NCI-H460 (cell line): Measurements from ENCODE around the gene N4BP2. TPM values are rescaled to one million over a fixed set of nuclear protein-coding genes. Genes with fewer than 3 reads are reported as not detected.
"Not testable (repeated sequence)": the region's sequence is repeated elsewhere in the genome, so short reads cannot be mapped to it uniquely, and the experiment has no call there.

Source experiments
- DNase-seq: peaks from one replicate; pipeline ENCODE4 v3.0.0-alpha.2; 2016; ENCODE audit warnings: low read depth; ENCODE audit errors: extremely low read depth
- polyA plus RNA-seq: library from polyadenylated mRNA; depleted of rRNA; stranded (reverse); fragments of >200 nt; gene quantifications from 2 replicates; pipeline ENCODE4 v1.2.3, GENCODE V29; 2014; cell fraction: nucleus; rRNA removed
- total RNA-seq: library from RNA; depleted of rRNA; stranded (reverse); fragments of >200 nt; shearing (Covaris generic); gene quantifications from 2 replicates; pipeline ENCODE4 v1.2.3, GENCODE V29; 2014; rRNA removed

Gene N4BP2
- total RNA-seq: 8.8 and 12.1 TPM in 2 replicates
- polyA plus RNA-seq: 3.2 and 4.1 TPM in 2 replicates

DNA sequence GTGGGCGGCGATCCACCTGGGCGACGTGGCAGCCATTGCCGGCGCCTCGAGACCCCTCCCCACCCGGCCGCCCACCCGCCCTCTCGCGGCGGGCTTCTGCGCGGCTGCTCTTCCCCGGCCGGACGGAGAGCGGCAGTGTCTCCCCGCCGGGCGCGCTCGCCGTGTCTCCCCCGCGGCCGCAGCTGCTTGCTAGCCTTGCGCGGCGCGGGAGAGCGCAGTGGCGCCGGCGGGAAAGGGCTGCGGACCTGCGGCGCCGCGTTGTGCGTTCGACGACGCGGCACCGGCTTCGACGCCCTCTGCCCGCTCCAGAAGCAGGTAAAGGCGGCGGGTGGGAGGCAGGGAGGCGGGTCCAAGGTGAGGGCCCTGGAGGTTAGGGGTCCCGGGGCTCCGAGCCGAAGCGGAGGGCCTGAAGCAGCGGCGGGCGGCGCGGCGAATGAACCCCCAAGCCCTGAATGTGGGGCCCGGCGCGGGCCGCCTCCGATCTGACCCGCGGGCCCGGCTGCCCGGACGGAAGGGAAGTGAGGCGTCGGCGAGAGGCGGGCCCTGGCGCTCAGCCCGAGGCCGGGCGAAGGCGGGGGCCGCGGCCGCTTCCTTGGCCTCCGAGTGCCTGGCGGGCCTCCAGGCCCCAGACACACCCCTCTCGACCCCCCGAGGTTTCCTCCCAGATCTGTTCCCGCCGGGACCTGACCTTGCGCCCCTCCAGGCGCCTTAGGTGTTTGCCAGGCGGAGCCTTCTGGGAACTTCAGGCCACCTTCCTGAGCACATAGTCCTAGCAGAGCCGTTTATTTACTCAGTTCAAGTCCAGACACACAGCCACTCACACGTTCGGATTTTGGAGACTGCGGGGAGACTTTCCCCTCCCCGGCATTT lies at the start of gene N4BP2:
N4BP2 (plus strand) TSS at position 135 of the 870 bp plus-strand sequence. CDS start 40,491 bp downstream, outside the sequence.
- DNase-seq: peak; percentile 69

DNA sequence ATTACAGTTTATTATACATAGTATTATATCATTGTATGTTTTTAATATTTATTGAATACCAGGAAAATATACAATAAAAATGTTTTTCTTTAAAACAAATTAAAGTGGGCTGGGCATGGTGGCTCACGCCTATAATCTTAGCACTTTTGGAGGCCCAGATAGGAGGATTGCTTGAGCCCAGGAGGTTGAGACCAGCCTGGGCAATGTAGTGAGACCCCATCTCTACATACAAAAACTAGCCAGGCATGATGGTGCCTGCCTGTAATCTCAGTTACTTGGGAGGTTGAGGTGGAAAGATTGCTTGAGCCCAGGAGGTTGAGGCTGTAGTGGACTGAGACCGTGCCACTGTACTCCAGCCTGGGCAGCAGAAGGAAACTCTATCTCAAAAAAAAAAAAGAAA lies 40.6 kb upstream of the N4BP2 start:
- no peak for DNase-seq

DNA sequence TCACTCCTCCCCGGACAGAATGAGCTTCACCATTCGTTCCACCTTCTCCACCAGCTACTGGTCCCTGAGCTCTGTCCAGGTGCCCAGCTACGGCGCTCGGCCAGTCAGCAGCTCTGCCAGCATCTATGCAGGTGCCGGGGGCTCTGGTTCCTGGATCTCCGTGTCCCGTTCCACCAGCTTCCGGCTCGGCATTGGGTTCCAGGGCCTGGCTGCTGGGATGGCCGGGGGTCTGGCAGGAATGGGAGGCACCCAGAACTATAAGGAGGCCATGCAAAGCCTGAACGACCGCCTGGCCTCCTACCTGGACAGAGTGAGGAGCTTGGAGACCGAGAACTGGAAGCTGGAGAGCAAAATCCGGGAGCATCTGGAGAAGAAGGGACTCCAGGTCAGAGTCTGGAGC lies 36.4 kb upstream of the N4BP2 start:
- DNase-seq: no peak

DNA sequence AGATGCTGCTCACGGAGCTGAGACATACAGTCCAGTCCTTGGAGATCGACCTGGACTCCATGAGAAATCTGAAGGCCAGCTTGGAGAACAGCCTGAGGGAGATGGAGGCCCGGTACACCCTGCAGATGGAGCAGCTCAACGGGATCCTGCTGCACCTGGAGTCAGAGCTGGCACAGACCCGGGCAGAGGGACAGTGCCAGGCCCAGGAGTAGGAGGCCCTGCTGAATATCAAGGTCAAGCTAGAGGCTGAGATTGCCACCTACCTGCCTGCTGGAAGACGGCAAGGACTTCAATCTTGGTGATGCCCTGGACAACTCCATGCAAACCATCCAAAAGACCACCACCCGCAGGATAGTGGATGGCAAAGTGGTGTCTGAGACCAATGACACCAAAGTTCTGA lies 35.5 kb upstream of the N4BP2 start:
- not testable (repeated sequence) for DNase-seq

DNA sequence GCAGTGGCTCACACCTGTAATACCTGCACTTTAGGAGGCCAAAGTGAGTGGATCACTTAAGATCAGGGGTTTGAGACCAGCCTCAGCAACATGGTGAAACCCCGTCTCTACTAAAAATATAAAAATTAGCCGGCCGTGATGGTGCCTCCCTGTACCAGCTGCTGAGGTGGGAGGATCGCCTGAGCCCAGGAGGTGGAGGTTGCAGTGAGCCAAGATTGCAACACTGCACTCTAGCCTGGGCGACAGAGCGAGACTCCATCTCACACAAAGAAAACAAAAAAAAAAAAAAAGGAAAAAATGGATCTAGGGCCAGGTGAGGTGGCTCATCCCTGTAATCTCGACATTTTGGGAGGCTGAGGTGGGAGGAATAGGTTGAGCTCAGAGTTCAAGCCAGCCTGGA lies 32.6 kb upstream of the N4BP2 start:
- DNase-seq: not testable (repeated sequence)

DNA sequence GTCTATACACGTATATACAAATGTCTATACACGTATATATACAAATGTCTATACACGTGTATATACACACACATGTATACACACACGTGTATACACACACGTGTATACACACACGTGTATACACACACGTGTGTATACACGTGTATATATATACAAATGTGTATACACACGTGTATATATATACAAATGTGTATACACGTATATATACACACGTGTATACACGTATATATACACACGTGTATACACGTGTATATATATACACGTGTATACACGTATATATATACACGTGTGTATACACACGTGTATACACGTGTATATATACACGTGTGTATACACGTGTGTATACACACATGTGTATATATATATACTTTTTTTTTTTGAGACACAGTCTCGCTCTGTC lies 23.9 kb upstream of the N4BP2 start:
- DNase-seq: no peak

DNA sequence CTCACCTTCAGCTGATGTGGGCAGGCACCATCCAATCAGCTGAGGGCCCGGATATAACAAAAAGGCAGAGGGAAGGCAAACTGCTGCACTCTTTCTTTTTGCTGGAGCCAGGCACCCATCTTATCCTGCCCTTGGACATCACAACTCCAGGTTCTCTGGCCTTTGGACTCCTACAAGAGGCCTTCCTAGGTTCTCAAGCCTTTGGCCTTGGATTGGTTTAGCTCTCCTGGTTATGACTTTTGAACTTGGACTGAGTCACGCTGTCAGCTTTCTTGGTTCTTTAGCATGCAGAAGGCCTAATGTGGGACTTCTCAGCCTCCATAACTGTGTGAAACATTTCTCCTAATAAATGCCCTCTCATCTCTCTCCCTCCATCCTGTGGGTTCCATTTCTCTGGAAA lies 23.0 kb upstream of the N4BP2 start:
- DNase-seq: no peak

DNA sequence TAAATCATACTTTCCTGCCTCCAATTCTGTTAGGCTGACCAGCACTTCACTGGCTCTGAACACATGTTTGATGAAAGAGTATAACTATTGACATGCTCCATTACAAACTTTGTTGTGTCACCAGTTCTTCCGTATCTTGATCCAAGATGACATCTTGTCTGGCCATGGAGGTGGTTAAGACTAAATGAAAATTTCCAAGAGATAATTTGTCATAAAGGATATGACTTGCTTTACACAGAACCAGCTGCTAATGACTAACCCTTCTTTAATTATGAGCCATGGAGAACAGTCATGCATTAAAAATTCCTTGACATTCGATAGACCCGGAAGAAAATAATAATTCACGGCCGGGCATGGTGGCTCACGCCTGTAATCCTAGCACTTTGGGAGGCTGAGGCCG lies 17.7 kb upstream of the N4BP2 start:
- DNase-seq: no peak

DNA sequence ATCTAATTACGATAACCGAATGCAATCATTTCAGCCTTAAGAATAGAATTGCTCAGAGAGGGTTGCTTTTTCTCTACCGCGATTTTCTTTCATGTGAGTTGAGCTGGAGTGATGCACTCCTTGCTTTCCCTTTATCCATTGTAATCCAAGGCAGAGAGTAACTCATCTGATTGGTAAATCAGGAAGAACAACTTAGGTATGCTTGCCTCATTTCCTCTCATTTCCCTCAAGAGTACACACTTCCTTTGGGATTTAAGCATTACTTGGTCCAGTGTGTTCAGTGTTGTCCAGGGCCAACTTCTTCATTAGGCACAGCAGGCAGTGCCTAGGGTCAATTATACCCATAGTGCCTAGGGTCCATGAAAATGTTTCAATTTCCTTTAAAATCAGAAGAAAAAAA lies 15.7 kb upstream of the N4BP2 start:
- DNase-seq: no peak

DNA sequence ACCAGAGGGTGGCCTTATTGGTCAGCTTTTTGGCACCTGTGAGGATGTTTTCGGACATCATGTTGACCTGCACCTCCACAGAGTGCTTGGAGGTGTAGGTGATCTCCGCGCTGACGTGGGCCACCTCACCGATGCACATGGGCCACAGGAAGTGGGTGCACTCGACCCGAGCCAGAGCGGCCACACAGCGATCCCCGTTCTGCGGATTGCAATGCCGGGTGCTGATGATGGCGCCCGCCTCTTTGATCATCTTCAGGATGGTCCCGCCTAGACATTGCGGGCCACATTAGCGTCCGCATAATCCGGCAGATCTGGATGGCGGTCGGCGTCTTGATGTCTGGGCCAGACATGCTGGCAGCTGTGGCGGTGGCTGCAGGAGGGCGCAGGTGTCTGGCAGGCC lies 12.9 kb upstream of the N4BP2 start:
- no peak for DNase-seq

DNA sequence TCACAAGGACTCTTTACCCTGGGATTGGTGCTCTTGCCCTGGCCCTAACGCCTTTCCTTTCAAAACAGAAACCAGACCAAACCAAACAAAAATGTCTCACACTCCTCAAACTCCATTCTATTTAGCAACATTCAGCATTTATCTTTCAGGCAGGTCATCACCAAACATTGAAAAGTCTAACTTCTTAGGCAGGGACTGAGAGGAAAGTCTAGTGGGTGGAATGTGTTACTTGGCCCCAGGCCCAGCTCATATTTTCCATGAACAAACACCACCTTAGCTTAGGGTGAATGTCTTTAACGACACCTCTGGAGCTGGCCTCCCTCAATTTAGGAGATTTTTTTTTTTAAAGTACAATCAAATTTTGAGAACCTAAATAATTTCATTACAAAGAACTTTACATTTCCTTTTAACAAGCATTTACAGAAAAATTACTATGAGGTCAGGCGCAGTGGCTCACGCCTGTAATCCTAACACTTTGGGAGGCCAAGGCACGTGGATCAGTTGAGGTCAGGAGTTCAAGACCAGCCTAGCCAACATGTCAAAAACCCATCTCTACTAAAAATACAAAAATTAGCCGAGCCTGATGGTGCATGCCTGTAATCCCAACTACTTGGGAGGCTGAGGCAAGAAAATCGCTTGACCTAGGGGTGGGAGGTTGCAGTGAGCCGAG lies 10.2 kb upstream of the N4BP2 start:
- peak; percentile 46 for DNase-seq

DNA sequence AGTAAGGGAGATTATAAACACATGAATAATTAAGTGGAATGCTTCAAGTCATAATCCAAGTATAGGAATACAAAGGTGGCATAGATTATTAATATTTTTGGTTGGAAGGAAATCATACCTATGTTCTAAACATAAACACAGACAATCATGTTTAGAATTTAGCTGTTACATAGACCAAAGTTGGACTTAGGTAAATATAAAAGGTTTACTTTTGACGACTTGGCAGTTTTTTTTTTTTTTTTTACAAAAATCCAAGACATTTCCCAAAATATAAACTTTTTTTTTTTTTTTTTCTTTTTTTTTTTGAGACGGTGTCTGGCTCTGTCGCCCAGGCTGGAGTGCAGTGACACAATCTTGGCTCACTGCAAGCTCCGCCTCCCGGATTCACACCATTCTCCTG lies 3.5 kb upstream of the N4BP2 start:
- no peak for DNase-seq

DNA sequence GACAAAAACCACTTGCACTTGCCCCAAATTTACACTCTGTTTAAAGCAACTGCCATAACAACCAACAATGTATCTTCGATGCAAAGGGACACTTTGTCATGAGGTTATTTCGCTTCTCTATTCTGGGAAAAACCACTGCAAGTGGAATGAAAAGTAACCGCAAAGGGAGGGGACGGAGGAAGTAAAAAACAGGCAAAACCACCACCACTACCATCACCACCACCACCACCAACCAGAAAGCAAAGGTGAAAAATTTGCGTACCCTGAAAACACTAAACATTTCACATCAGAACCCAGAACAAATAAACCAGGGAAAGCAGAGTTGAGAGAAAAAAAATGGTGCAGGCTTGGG lies 1.2 kb upstream of the N4BP2 start:
- no peak for DNase-seq

DNA sequence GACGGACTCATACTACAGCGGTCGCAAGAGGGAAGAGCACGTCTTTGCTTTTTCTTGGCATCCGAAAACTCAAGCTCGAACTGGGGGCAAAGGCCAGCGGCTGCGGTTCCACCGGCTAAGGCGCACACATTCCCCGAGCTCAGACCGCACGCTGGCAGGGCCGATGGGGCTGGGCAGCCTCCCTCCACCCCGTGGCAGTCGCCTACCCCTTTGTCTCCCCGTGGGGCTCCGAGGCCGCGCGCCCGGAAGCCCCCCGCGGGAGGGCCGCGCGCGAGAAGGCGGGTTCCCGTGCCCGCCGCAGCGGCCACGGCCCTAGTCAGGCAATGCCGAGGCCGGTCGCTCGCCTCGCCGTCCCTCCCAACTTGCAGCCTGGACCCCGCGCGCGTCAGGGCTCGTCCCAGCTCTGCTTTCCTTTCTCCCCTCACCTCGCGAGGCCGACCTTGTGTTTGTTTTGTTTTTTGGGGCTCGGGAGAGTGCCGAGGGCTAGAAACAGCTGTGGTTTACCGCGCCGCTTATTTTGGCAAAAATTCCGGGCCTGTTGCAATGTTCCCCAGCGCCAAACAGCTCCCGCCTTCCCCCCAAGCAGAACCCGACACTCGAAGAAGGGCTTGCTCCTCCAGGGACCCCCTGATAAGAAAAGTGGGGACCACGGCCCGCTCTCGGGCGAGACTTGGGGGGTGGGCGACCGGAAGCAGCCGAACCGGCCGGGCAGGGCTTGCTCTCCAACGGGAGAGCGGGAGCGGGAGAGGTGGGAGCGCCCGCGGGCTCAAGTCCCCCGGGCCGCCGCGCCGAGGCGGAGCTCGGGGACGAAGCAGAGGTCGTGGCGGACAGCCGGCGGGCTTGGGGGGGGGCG lies 561 bp upstream of the N4BP2 start:
- peak; percentile 39 for DNase-seq

DNA sequence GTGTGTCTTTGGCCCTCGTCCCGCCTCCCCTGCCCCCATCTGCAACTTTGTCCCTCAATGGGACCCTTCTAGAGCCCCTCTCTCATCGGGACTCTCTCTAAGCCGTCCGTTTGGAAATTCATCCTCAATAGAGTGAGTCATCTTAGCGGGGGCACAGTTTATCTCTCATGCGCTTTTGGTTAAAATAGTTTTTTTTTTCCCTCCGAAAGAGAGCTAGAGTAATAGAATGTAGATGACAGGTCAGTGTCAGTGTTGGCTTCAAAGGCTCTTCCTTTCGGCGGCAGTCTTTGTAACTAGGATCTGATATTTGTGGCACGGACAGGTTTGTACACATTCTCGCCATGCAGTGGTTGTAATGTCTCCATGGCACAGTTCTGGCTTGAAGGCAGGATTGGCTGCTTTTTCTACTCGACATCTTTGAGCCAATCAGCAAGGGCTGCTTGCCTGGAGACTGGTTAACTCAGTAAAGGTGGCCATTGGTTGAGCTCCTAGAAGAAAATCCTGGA lies 989 bp downstream of the N4BP2 start:
- DNase-seq: peak; percentile 92

DNA sequence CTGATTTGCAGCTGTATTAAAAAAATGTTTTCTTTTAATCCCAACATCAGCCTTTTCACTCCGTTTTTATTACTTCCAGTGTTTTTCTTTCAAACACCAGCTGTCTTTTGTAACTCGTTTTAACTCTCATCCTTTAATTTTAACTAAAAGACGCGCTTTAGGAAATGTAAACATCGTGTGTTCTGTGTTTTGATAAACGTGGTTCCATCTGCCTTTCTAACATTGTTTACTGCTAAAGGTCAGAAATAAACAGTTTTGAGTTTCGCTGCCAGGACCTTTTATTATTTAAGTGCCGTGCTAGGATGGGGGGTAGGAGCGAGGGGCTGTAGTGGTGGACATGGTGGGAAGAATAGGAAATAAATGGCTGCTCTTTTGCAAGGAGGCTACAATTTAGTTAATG lies 1.5 kb downstream of the N4BP2 start:
- no peak for DNase-seq

DNA sequence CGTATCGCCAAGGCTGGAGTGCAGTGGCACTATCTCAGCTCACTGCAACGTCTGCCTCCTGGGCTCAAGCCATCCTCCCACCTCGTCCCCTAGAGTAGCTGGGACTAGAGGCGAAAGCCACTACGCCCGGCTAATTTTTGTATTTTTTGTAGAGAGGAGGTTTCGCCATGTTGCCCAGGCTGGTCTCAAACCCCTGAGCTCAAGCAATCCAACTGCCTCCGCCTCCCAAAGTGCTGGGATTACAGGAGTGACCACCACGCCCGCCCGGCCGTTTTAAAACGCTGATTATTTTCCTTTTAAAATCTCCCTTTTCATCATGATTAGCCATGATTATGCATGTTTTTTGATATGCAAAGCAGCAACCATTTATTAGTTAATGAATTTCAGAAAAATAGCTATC lies 2.2 kb downstream of the N4BP2 start:
- DNase-seq: no peak

DNA sequence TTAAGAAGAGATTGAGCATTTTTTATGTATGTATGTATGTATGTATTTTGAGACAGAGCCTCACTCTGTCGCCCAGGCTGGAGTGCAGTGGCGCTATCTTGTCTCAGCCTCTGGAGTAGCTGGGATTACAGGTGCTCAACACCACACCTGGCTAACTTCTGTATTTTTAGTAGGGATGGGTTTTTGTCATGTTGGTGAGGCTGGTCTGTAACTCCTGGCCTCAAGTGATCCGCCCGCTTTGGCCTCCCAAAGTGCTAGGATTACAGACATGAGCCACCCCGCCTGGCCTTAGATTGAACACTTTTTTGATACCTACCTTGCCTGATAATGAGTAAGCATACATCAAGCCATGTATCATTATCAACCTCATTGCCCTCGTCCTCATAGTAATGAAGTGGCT lies 2.7 kb downstream of the N4BP2 start:
- no peak for DNase-seq

DNA sequence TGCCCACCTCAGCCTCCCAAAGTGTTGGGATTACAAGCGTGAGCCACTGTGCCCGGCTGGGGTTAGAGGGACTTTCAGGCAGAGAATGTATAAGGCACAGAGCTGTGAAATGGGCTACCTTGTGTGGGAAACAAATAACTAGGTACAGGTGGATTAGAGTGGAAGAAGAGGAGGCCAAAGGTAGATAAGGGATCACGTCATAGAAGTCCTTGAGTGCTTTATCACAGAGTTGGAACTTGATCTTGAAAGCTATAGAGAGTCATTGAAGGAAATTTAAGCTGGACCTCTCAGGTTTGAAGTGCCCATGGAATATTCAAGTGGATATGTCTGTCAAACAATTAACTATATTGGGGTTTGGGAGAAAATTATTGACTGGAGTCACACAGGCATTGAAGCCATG lies 8.4 kb downstream of the N4BP2 start:
- DNase-seq: no peak

DNA sequence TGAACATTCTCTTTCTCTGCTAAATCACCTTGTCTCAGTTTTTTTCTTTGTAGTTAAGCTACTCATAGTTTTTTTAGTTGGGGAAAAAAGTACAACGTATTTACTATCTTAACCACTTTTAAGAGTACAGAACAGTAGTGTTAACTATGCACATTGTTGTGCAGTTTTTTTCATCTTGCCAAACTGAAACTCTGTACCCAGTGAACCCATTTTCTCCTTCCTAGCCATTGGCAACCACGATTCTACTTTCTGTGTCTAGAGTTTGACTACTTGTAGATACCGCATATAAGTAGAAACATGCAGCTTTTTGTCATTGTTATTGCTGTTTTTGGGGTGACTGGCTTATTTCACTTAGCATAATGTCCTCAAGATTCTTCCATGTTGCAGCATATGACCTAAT lies 10.0 kb downstream of the N4BP2 start:
- no peak for DNase-seq

DNA sequence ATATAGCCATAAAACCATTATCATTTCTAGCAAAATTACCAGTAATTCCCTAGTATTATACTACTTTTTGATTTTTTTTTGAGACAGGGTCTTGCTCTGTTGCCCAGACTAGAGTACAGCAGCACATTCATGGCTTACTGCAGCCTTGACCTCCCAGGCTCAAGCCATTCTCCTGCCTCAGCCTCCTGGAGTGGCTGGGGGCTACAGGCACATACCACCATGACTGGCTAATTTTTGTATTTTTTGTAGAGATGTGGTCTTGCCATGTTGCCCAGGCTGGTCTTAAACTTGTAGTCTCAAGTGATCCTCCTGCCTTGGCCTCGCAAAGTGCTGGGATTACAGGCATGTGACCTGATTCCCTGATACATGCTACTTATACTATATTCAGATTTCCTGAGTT lies 13.7 kb downstream of the N4BP2 start:
- DNase-seq: no peak
